HG03378 (cell line): ENCODE results near the gene KCNMB2.

Experiments used
- ATAC-seq: cut with Tn5 transposase; IDR thresholded peaks from one replicate; pipeline ENCODE4 v1.9.1; 2021; ENCODE audit warnings: mild to moderate bottlenecking, moderate library complexity; ENCODE audit not compliant: unreplicated experiment

KCNMB2 gene

DNA sequence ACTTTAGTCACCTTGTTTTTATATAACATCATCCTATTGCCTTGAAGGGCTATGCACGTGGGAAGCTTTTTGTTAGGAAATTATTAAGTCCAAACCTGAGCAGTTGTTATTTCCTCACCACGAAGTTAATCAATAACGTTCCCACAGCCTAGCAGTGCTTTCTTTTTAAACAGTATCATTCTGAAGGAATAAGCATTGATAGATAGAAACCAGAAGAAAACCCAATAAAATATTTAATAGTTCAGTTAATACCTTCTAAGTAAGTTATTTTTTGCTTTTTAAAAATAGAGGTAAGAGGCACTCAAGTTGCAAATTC, 149.3 kb downstream of the KCNMB2 start:
- no peak for ATAC-seq

DNA sequence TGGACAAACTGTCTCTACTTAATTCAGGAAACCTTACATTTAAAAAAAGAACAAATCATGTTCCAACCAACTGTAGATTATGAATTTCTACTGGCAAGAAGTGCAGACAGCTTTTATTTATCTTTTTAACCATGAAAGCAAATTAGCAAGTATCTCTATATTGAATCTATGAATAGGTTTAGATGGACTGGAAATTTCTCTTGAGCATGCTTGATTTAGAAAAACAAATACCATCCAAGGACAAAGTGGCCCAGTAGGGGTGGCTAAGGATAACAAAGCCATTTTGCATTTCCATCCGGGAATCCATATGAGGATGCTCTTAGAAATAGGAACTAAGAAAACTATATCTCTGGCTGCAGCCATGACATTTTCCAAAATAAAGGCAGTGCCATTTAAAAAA, 150.6 kb downstream of the KCNMB2 start:
- no peak for ATAC-seq

DNA sequence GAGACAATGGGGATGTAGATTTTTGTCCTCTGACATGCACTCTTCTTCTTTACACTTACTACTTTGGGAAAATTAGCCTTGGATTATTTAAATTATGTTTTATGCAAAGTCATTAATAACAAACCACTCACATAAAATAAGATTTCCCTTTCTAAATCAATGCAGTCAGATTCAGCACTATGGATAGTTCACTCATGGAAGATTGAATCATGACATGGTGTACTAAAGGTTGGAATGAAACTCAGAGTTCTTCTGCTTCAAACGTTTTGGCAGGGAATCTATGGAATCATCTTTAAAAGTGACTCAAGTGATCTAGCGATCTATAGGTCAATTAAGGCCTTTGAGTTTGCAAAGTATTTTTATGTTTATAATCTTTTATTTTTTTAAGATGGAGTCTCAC, 154.3 kb downstream of the KCNMB2 start:
- no peak for ATAC-seq

DNA sequence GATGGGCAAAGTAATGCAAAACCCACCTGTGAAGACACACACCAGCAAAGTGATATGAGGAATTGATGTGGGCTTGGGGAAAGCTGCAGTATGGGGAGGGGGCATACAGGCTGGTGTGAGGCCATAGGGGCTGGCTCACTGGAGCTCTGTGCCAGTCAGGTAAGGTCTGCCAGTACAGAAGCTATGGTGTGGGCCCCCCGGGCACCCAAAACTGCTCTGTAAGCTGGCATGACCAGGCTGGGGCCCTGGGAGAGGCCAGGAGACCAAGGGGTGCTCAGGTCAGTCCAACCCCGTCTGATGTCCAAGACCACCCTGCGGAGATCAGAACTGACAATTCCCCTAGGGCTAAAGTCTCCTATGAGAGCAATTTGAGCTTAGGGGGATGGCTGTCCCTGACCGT, 163.1 kb downstream of the KCNMB2 start:
- no peak for ATAC-seq

DNA sequence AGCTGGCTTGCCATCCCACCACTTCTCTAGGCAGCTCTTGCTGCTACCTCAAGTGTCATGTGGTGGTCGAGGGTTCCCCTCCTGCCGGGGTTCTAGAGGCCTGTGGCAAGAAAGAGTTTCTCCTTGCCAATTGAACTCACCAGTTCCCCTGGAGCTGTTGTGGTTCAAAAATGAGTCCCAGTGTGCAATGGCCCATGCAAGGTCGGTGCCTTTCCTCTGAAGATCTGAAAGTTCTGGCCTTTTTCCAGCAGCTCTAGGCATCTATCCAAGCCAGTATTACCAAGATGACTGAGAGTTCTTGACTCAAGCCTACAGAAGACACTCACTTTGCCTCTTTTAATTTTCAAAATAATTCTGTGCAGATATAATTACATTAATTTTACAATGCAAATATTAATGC, 163.6 kb downstream of the KCNMB2 start:
- no peak for ATAC-seq

DNA sequence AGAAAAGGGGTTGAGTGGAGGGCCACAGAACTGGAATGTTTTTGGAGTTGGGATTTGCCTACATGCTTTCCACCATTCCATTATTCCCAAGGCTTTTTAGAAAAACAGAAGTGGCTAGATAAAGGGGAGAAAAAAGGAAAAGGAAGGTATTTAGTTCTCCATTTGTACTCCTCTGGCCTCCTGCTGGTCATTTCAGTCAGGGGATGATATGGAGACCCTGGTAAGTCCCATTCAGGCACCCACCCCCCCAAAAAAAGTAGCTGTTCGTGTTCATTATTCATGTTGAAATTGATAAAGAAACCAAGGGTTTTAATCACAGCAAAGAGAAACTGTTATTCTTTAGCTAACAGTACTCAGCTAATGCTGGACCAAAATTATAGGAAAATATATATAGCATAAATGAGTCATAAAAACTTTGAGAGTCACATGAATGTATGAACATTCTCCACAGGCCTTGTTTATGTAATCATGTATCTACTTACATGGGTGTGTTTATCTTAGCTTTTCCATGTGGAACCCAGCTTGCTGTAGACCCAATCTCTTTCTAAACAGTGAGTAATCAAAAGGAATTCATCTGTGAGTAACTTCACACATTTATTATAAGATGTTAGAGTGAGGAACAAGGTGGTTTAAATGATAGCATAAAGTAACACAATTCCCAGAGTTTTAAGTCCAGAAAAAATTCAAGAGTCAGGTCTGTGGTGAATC, 167.2 kb downstream of the KCNMB2 start:
- no peak for ATAC-seq

DNA sequence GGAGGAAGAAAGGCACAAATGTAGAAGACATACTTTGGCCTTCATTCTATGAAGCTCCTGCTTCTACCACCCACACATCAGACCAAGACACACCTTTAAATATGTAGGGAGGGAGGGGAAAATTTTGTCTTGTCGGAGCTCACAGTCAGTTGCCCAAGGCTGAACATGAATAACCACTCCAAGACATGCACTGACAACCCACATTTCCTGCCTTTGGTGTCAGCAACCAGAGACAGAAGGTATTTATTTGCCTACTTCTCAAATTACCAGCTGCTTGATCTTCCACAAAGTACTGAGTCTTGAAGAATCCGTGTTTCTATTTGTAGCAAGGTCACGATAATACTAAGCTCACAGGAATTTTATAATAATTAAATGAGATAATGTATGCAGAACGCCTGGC, 169.7 kb downstream of the KCNMB2 start:
- ATAC-seq, result no peak

DNA sequence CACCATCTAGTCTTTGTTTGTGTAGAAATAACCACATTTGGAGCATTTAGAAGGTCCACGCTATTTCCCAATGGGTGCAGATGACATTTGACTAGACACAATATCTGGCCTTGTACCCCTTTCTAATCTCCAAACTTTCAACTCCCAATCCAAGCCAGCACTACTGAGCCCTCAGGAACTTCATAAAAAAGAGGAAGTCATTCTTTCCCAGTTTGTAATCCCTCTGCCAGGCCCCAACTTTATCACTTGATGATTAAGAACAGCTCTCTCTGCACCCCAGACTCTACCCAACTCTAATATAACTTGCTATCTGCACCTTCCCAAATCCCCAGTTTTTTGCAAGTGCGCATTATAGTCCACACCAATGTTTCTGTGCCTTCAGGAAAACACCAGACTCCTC, 170.2 kb downstream of the KCNMB2 start:
- no peak for ATAC-seq

DNA sequence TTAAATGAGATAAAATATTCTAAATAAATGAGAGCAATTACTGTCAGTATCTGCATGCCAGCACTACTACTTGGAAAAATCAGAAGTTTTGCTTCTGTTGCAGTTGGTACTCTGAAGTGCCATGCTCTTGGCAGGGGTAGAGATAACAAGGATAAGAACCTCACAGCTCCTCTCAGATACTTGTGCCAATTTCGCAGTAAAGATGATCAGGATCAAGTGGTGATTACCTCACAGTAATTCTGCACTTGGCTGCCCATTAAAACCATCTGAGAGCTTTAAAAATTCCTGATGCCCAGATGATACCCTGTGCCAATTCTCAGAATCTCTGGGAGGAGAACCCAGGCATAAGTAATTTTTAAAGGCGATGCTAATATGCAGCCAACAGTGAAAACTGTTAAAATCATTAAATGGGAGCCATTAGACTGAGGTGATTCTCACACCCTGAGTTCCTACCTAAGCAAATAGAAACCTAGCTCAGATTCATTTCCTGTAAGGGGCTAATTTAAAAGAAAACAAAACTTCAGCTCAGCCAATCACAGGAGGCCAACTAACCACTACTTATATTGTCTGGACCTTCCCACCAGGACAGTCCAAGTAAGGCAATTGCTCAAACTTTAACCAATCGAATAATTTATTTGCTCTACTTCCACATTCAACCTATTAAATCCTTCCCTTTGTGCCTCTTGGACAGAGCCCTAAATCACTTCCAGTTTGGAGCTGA, 171.2 kb downstream of the KCNMB2 start:
- ATAC-seq, result no peak

DNA sequence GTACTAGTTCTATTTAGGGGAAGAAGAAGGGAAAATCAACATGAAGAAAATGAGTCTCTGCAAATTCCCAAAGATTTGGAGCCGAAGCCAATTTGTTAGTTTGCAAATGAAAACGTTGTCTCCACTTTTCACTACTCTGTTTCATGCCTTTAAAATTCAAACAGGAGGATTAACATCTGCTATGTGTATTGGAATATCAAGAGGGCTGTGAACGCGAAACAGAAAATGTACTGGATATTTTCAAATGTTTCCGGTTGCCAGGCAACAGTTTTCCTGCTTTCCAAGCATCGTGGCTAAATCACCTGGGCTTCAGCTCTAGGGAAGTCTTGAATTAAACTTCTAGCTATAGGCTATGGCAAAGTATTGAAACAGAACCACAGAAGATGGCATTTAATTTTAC, 172.8 kb downstream of the KCNMB2 start:
- ATAC-seq, result no peak

DNA sequence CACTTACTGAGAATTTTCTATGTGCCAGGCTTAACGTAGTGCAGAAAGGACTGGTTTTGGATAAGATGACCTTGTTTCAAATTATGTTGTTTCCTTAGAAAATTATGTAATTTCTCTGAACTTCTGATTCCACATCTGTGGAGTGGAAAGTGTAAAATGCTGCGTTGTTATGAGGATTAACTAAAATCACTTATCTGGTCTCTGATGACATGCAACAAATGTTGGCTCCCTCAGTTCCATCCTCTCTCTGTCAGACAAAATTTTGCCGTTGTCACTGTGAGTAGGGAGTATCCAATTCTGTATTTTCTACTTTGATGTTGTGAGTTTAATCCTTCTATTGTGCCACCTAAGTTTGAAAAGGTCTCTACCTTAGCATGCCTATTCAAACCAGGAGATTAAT, 175.5 kb downstream of the KCNMB2 start:
- ATAC-seq, result no peak

DNA sequence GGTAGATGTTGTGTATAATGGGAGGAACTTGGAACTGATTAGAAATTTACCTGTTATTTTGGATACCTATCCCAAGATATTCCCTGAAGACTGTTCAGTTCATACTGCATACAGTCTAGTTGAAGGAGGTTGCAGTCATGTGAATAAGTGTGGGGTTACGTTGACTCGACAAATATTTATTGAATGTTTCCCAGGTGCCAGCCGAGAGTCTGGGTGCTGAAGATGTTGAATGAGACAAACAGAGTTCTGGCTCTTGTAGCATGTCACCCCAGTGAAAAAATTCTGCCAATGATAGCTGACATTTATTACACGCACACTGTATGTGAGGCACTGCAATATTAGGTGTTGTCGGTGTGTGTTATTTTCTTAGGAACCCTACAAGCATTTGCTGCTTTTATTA, 176.0 kb downstream of the KCNMB2 start:
- ATAC-seq, result no peak

DNA sequence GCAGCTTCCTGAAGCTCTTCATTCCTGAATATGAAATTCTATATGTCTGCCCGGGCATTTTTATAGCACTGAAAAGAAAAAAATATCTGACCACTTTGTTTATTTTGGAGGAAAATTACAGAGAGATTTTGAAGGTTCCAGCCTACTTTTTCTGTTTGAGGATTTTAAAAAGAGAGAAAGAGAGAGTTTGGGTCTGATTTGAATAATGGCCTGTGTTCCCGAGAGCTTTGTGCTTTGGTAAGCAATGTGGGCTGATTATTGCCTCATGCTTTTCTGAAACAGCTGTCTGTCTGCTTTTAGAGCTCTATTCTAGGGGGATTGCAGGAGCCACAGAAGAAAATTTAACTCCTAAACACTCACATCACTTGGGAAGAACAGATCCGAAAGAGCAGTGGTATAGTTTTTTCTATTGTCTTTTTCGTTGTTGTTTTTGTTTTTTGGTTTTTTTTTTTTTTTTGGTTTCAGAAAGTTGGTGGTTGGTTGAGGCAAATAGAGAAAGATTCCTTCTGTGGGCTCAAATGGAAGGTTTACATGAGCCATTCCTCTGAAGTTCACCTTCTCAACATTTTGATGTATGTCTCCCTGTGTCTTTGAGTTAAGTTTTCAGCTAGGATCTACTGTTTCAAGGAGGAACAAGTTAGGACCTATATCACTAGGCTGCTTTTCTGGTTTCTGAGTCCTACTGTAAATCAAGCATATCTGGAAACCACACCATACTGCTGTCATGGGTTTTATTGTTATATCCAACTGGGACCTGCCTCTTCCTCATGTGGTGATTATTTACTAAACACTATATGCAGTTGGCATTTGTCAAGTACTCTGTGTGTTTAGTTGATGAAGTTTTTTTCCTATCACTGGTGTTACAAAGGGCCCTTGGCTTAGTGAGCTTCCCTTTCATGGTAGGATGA, 178.9 kb downstream of the KCNMB2 start:
- no peak for ATAC-seq

DNA sequence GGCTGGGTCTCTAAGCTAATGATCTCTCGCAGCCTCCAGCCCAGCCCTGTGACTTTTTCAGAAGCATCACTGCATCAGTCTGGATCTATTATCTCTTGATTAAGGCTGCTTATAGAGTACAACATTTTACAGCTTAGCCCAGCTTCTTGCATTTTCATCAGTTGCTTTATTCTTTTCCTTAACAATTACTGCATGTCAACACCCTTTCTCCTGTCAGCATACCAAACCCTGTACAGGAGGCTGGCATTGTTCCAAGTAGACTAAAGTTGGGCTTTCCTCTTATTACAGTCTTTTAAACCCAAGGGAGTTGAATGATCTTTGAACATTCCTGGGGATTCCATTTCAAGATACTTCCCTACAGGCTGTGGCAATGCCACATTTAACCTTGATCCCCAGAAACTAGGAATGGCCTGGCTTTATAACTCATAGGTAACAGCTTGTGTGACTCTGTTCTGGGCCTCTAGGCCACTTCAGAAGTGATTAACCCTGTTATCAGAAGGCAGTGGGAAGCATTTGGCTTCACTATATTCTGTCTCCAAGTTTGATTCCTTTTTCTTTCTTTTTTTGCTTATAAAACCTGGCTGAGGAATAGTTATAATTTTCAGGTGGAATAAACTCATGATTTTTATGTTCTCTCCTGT, 182.9 kb downstream of the KCNMB2 start:
- no peak for ATAC-seq

DNA sequence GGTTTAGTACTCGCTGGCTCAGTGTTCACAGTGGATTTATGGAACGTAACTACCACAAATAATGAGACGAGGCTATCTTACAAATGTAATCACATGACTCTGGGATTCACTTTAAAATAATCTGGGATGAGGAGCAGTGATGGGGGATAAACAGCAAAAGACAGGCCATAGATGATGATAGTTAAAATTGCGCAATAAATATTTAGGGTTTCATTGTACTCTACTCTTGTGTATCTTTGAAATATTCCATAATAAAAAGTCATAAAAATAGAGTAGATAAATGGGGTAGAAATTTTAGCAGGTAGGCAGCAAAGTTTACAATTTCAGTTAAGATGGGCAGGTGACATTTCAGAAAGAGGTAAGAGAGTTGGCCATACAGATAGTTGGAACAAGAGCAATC, 196.6 kb downstream of the KCNMB2 start:
- no peak for ATAC-seq

DNA sequence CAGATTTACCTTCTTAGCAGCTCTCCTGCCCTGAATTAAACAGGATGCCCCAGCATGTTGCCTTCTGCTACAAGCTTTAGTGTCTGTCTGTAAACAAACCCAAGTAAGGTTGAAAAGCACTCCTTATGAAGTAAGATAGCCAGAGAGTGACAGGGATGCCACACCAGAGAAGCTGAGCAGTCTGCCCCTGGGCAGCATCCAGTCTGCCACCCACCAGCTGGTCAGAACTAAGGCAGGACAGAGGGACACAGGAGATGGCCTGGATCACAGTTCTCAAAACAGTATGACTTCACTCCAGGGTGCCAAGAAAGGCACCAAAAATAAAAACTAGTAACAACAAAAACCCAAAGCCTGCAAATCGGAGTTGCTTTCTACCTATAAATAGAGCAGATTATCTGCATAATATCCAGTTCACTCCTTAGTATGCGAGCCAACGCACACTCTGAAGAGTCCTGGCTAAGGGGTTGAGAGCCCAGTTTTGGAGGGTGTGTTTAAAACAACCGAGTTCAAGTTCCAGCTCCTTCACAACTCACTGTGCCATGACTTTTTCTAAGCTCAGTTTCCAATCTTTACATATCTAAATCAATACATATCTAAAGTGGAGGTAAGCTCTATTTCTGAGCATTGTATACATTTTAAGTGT, 198.9 kb downstream of the KCNMB2 start:
- ATAC-seq, result no peak

DNA sequence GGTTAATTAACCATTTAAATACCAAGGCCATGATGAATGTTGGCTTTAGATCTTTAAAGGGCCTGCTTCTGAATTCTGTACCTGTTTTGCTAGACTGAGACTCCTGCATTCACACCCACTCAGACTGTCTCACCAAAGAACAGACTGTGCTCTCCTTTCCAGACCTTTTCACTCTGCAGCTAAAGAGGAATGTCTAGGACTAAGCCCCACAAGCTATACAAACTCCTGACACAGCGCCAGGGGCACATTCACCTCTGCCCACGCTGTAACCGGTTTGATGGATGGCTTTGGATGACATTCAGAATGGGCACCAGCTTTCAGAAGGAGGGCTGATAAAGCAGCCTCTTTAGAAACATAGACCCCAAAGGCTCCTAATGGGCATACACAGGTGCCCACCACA, 200.1 kb downstream of the KCNMB2 start:
- no peak for ATAC-seq

DNA sequence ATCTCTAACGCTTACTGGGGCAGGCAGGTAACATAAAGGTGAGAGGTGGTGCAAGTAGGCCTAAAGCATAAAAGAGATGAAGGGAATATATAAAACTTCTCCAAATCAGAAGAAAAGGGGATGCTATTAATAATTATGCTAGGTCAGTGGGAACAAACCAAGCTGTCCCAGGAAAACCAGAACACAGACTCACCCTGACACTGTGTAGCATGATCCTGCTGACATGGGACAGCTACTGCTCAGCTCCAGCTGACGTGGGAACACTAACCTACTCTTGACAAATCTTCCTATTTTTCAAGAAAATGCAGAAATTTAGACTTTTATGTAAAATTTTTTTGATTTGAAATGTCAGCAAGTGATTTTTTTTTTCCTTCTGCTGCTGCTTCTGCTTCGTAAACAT, 203.5 kb downstream of the KCNMB2 start:
- ATAC-seq, result no peak

DNA sequence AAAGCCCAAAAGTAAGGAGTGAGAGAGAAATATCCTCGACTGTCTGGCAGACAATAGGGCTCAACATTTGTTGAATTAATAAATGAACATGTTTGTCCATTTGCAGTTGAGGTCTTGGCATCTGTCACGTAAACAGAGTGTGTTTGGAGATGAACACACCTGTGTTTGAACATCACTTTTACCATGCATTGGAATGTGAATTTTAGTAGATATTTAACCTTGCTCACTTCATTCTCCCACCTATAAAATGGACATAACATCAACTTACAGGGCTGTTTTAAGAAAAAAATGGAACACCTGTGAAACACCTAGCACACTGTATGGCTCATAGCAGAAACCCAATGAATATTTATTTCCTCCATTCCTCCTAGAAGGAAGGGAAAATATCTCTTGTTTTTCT, 204.8 kb downstream of the KCNMB2 start:
- no peak for ATAC-seq

DNA sequence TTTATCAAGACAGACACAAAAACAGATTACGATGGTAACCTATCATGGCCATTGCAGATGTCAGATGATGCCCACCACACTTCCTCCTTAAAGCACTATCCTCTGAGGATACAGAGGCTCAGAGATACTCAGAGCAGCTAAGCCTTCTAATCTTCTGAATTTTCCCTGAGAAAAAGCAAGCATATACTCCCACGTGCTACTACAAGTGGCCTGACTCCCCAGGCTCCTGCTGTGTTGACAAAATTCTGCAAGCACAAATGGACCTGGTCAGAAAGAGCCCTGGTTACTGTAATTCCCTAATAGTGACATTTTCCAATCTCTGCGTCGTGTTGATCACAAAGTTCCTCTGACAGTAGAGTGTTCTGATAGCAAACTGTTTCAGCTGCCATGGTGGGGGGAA, 207.1 kb downstream of the KCNMB2 start:
- no peak for ATAC-seq
